ENCODE data around the gene SHROOM4.

Gene SHROOM4, protein sequence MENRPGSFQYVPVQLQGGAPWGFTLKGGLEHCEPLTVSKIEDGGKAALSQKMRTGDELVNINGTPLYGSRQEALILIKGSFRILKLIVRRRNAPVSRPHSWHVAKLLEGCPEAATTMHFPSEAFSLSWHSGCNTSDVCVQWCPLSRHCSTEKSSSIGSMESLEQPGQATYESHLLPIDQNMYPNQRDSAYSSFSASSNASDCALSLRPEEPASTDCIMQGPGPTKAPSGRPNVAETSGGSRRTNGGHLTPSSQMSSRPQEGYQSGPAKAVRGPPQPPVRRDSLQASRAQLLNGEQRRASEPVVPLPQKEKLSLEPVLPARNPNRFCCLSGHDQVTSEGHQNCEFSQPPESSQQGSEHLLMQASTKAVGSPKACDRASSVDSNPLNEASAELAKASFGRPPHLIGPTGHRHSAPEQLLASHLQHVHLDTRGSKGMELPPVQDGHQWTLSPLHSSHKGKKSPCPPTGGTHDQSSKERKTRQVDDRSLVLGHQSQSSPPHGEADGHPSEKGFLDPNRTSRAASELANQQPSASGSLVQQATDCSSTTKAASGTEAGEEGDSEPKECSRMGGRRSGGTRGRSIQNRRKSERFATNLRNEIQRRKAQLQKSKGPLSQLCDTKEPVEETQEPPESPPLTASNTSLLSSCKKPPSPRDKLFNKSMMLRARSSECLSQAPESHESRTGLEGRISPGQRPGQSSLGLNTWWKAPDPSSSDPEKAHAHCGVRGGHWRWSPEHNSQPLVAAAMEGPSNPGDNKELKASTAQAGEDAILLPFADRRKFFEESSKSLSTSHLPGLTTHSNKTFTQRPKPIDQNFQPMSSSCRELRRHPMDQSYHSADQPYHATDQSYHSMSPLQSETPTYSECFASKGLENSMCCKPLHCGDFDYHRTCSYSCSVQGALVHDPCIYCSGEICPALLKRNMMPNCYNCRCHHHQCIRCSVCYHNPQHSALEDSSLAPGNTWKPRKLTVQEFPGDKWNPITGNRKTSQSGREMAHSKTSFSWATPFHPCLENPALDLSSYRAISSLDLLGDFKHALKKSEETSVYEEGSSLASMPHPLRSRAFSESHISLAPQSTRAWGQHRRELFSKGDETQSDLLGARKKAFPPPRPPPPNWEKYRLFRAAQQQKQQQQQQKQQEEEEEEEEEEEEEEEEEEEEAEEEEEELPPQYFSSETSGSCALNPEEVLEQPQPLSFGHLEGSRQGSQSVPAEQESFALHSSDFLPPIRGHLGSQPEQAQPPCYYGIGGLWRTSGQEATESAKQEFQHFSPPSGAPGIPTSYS (N-terminal part only)

DNA sequence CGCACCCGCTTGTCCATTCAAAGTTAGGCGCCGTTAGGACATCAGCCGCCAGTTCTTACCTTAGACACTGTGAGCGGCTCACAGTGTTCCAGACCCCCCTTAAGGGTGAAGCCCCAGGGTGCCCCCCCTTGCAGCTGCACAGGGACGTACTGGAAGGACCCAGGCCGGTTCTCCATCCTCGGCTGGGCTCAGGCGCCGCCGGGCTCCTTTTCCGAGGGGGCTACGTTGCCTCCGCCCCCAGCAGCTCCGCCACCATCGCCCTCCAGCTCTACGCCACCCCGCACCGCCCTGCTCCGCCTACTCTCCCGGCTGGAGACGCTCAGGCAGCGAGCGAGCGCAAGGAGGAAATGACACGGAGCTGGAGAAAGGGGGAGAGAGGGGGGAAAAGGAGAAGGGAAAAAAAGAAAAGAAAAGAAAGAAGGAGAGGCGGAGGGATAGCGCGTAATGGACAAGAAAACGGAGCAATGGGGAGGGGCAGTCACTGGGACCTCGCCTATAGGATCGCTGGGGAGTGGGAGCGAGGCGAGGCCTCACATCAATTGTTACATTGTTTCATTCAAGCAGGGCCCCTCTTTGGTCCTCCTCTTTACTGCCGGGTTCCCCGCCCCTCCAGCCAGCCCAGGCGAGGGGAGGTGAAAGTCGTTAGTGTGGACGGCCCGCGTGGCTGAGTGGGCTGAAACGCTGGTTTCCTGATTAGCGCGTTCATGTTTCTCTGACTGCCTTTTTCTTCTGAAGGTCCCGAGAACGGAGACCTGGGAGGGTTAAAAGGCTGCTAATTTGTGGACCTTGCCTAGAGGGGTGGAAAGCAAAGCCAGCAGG lies at the start of gene SHROOM4:
TSS of gene SHROOM4 (minus strand) at position 352 of the 819 bp plus-strand sequence. CDS start at position 176, 176 bp downstream.
- DNase-seq = peak; percentile 39
- in situ Hi-C loops (cut with HindIII; ENCODE audit: low pct_ligation_motif_present, low sequenced_read_pairs) = no loop called here

DNA sequence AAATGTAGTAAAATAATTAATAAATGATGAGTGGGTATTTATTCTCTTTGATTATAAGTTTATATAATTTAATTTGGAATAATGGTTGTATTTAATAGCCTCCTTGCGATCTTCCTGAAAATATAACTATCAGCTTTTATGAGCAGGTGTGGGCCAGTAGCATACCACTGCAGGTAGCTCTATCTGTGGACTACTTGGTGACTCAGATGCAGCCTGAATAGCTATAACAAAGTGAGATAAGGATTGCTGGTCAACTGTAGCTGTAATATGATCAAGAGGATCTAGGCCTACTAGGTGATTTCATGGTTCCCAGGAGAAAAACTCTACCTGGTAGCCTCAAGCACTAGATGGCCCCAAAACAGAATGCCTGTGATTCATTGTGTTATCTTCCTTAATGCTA lies 49.5 kb upstream of the SHROOM4 start:
- no peak overlapping the region for H3K4me3 ChIP-seq (ENCODE audit: low read depth, low read length)
- TF ChIP-seq, protein P1, sequence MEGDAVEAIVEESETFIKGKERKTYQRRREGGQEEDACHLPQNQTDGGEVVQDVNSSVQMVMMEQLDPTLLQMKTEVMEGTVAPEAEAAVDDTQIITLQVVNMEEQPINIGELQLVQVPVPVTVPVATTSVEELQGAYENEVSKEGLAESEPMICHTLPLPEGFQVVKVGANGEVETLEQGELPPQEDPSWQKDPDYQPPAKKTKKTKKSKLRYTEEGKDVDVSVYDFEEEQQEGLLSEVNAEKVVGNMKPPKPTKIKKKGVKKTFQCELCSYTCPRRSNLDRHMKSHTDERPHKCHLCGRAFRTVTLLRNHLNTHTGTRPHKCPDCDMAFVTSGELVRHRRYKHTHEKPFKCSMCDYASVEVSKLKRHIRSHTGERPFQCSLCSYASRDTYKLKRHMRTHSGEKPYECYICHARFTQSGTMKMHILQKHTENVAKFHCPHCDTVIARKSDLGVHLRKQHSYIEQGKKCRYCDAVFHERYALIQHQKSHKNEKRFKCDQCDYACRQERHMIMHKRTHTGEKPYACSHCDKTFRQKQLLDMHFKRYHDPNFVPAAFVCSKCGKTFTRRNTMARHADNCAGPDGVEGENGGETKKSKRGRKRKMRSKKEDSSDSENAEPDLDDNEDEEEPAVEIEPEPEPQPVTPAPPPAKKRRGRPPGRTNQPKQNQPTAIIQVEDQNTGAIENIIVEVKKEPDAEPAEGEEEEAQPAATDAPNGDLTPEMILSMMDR (IDR thresholded peaks at IDR 0.05; ENCODE audit: low read depth, low read length, missing control alignments) = no peak
- DNase-seq = no peak
- no peaks in the 10 kb centered on the region for H3K27me3 ChIP-seq (replicated peaks)
- in situ Hi-C loops (cut with HindIII; ENCODE audit: low pct_ligation_motif_present, low sequenced_read_pairs) = no loop called here
- no peak overlapping the region for H3K27ac ChIP-seq
- no peaks in the 10 kb centered on the region for H3K36me3 ChIP-seq (replicated peaks)

More for the DNA sequence above, at the start of gene SHROOM4:
- H3K27ac ChIP-seq = peak within 1 kb of the TSS; percentile 62
- no peaks in the 10 kb centered on the region for H3K27me3 ChIP-seq (replicated peaks)
- H3K4me3 ChIP-seq (ENCODE audit: low read depth, low read length) = peak within 1 kb of the TSS; percentile 63
- no peaks in the 10 kb centered on the region for H3K36me3 ChIP-seq (replicated peaks)
- TF ChIP-seq, protein P1 (IDR thresholded peaks at IDR 0.05; ENCODE audit: low read depth, low read length, missing control alignments) = no peak

DNA sequence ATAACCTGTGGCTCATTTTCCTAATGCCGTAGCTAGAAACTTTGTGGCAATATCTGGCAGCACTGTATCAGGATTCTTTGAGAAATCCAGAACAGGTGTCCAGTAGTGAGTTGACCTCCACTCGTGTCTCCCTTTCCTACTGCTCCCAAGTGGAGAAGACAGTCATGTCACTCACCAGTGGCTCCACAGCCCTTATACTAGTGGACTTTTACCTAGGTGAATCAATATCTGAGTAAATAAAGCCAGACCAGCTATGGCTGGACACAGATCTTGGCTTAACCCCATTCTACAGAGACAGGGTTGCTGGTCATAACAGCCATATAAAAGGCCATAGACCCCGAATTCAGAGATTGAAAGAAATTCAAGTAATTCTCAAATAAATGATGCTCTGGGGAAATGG lies 46.5 kb upstream of the SHROOM4 start:
- TF ChIP-seq, protein P1 (IDR thresholded peaks at IDR 0.05; ENCODE audit: low read depth, low read length, missing control alignments) = no peak
- Histone ChIP-seq H3K27ac (no peak overlapping the region), H3K27me3 (replicated peaks) (no peaks in the 10 kb centered on the region), H3K36me3 (replicated peaks) (no peaks in the 10 kb centered on the region), H3K4me3 (ENCODE audit: low read depth, low read length) (no peak overlapping the region)
- in situ Hi-C loops (cut with HindIII; ENCODE audit: low pct_ligation_motif_present, low sequenced_read_pairs) = no loop called here
- no peak for DNase-seq

DNA sequence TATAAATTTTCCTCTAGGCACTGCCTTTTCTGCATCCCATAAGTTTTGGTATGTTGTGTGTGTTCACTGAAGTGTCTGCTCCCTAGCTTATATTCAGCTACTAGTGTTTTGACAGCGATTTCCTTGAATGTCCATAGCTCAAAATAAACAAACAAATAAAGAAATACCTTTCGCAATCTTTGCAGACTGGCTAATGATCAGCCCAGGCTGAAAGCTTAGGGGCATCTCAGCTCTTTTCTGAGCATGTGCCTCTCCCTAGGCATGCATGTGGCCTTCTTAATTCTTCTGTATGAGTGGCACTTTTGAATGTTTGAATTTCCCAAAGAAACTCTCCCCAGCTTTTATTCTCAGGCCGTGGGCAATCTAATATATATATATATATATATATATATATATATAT lies 44.6 kb upstream of the SHROOM4 start:
- Histone ChIP-seq H3K27me3 (replicated peaks) (no peaks in the 10 kb centered on the region), H3K4me3 (ENCODE audit: low read depth, low read length) (no peak overlapping the region), H3K27ac (no peak overlapping the region), H3K36me3 (replicated peaks) (no peaks in the 10 kb centered on the region)
- in situ Hi-C loops (cut with HindIII; ENCODE audit: low pct_ligation_motif_present, low sequenced_read_pairs) = no loop called here
- no peak for DNase-seq
- TF ChIP-seq, protein P1 (IDR thresholded peaks at IDR 0.05; ENCODE audit: low read depth, low read length, missing control alignments) = no peak

DNA sequence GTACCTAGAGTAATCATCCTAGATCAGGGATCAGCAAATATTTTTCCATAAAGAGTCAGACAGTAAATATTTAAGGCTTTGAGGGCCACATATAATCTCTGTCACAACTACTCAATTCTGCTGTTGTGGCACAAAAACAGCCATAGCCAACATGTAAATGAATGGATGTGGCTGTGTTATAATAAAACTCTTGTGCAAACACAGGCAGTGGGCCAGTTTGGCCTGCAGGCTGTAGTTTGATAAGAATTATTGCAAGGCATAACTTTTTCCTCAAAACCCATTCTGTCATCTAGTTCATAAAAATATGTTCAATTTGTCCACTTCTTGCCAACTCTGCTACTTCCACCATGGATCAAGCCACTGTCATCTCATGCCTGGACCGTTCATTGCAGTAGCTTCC lies 39.4 kb upstream of the SHROOM4 start:
- Histone ChIP-seq H3K4me3 (ENCODE audit: low read depth, low read length) (no peak overlapping the region), H3K36me3 (replicated peaks) (no peaks in the 10 kb centered on the region), H3K27me3 (replicated peaks) (no peaks in the 10 kb centered on the region), H3K27ac (no peak overlapping the region)
- TF ChIP-seq, protein P1 (IDR thresholded peaks at IDR 0.05; ENCODE audit: low read depth, low read length, missing control alignments) = no peak
- no peak for DNase-seq
- in situ Hi-C loops (cut with HindIII; ENCODE audit: low pct_ligation_motif_present, low sequenced_read_pairs) = no loop called here
